Left ventricle myocardium inferior (tissue), 1 donor: ENCODE measurements around the gene AJAP1. TPM values are rescaled to one million over a fixed set of nuclear protein-coding genes. Genes with fewer than 3 reads are reported as not detected.

Experiments
- DNase-seq: peaks from one replicate; pipeline ENCODE4 v3.0.0-alpha.2; 2020
- H3K27ac ChIP-seq: fragments of 200-600 bp; replicated peaks from 2 replicates; pipeline ENCODE4 v1.8.0; 2021
- H3K27me3 ChIP-seq: fragments of 200-600 bp; 2 replicates; pipeline ENCODE4 v1.8.0; 2021; ENCODE audit warnings: low read depth
- H3K36me3 ChIP-seq: fragments of 200-600 bp; 2 replicates; pipeline ENCODE4 v1.8.0; 2021
- H3K4me1 ChIP-seq: fragments of 200-600 bp; 2 replicates; pipeline ENCODE4 v1.8.0; 2021
- H3K4me3 ChIP-seq: fragments of 200-600 bp; 2 replicates; pipeline ENCODE4 v1.8.0; 2021; ENCODE audit warnings: mild to moderate bottlenecking, moderate library complexity
- H3K9me3 ChIP-seq: fragments of 200-600 bp; replicated peaks from 2 replicates; pipeline ENCODE4 v1.8.0; 2021
- CTCF ChIP-seq: fragments of 200-600 bp; IDR thresholded peaks from 2 replicates; pipeline ENCODE4 v1.8.0; 2021; ENCODE audit warnings: antibody characterized with exemption, mild to moderate bottlenecking, borderline replicate concordance
- intact Hi-C: fragments of 100-400 bp; cut with micrococcal nuclease; formaldehyde crosslinking; loops from one replicate; pipeline ENCODE4 v1.11.0; 2022
- total RNA-seq: library from RNA; stranded (reverse); fragmentation: NEBNext Ultra II Directional; extraction: Animal tissue kit (Norgen Biotek cat#: 25700); gene quantifications from one replicate; pipeline ENCODE4 v1.2.1, GENCODE V29; 2021
- donor health status: DM: no; HTN: yes; CAD: no; lungs with severe emphysema.

AJAP1 gene
- total RNA-seq, 1 donor from 2014 or later: 0.16 TPM

DNA sequence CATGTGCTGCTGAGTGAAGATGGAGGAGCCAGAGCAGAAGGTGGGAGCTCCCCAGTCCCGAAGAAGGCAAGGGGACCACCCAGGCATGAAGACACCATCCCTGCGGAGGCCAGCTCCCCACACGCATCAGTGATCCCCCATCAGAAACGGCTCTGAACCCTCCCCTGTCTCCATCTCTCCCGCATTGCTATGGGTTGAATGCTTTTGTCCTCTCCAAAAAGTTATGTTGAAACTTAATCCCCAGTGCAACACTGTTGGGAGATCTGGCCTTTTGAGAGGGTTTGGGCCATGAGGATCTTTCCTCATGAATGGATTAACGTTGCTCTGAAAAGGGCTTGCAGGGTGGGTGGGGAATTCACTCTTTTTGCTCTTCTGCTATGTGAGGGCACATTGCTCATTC is 147.6 kb downstream of the AJAP1 start:
- Histone ChIP-seq H3K4me1 (no peaks in the 10 kb centered on the region), H3K9me3 (peaks cover 7% of the 10 kb centered on the region), H3K27me3 (peaks cover 93% of the 10 kb centered on the region), H3K4me3 (no peak overlapping the region), H3K27ac (no peak overlapping the region), H3K36me3 (no peaks in the 10 kb centered on the region)
- TF ChIP-seq CTCF: no peak
- intact Hi-C loops: no loop called here
- DNase-seq: no peak

GRCh38 chr1:4803335-4803734 is 148.9 kb downstream of the AJAP1 start:
- intact Hi-C loops: no loop called here
- H3K36me3 ChIP-seq: no peaks in the 10 kb centered on the region
- no peak overlapping the region for H3K4me3 ChIP-seq
- peaks cover 93% of the 10 kb centered on the region for H3K27me3 ChIP-seq
- no peak for DNase-seq
- H3K4me1 ChIP-seq: no peaks in the 10 kb centered on the region
- no peak for TF ChIP-seq CTCF
- H3K9me3 ChIP-seq: peaks cover 14% of the 10 kb centered on the region
- no peak overlapping the region for H3K27ac ChIP-seq

- DNase-seq: no peak
- intact Hi-C loops: no loop called here
- Histone ChIP-seq H3K4me3 (no peak overlapping the region), H3K4me1 (no peaks in the 10 kb centered on the region), H3K27me3 (peaks cover 75% of the 10 kb centered on the region), H3K9me3 (peaks cover 23% of the 10 kb centered on the region), H3K36me3 (no peaks in the 10 kb centered on the region), H3K27ac (no peak overlapping the region)
- TF ChIP-seq CTCF: no peak
Observed at GRCh38 chr1:4805987-4806386, 151.6 kb downstream of the AJAP1 start.

DNA sequence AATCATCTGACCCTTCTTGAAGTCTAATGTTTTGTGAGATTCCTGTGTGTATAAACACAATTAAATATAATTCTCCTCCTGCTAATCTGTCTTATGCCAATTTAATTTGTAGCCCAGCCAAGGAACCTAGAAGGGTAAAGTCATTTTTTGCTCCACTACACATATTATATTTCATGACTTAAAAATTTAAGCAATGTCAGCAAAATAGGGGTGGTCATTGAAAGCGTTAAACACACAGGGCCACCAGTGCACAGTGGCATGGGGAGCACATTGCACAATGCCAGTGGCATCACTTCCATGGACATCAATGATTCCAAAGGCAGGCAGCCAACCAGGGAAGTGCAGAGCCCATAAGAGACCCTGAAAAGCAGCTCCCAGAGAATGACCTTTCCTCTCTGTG is 166.1 kb downstream of the AJAP1 start:
- TF ChIP-seq CTCF: no peak
- no peak overlapping the region for H3K27ac ChIP-seq
- peaks cover 31% of the 10 kb centered on the region for H3K9me3 ChIP-seq
- H3K4me3 ChIP-seq: no peak overlapping the region
- no peaks in the 10 kb centered on the region for H3K36me3 ChIP-seq
- DNase-seq: no peak
- intact Hi-C loops: no loop called here
- H3K4me1 ChIP-seq: no peaks in the 10 kb centered on the region
- peaks cover 25% of the 10 kb centered on the region for H3K27me3 ChIP-seq

DNA sequence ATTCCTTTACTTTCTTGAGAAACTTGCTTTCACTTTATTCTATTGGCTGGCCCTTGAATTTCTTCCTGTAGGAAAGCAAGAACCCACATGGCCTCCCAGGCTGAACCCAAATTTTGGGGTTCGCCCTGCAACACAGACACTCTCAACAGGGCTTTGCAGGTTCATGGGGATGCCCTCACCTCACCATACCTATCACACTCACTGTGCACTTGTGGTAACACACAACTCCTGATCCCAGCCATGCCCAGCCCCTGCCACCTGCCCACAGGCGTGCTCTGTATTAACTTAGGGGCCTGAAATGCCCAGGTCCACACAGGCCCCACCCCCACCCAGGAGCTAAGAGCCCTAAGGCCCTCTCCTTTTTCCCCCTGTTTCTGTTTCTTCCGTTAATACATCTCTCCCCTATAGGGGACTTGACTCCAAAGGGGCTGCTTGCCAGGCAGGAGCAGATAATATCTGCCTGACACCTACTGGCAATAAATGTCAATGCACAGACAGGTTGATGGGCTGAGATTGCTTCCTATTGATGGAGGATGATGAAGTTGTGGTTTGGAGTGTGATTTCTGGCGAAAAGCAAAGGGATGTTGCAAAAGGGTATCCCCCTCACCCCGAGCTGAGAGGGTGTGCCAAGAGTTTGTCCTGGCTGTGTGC is 171.5 kb downstream of the AJAP1 start:
- intact Hi-C loops: no loop called here
- no peak overlapping the region for H3K4me3 ChIP-seq
- no peaks in the 10 kb centered on the region for H3K36me3 ChIP-seq
- peaks cover 71% of the 10 kb centered on the region for H3K27me3 ChIP-seq
- TF ChIP-seq CTCF: peak; percentile 50
- peaks cover 16% of the 10 kb centered on the region for H3K9me3 ChIP-seq
- H3K27ac ChIP-seq: no peak overlapping the region
- H3K4me1 ChIP-seq: no peaks in the 10 kb centered on the region
- DNase-seq: no peak

GRCh38 chr1:4830707-4831106 is 176.3 kb downstream of the AJAP1 start:
- Histone ChIP-seq H3K27me3 (peaks cover 96% of the 10 kb centered on the region), H3K27ac (no peak overlapping the region), H3K9me3 (no peaks in the 10 kb centered on the region), H3K4me1 (no peaks in the 10 kb centered on the region), H3K4me3 (no peak overlapping the region), H3K36me3 (no peaks in the 10 kb centered on the region)
- intact Hi-C loops: no loop called here
- no peak for TF ChIP-seq CTCF
- DNase-seq: no peak
